IgD-negative memory B cell (primary cell): ENCODE results near the gene FOS. TPM values are rescaled to one million over a fixed set of nuclear protein-coding genes. Genes with fewer than 3 reads are reported as not detected.

Experiments
- H3K27ac Mint-ChIP-seq, 3 donors: one replicate each; pipeline ENCODE4 v1.8.0; 2020 to 2022; ENCODE audit warnings: mild to moderate bottlenecking in 3 of 3, mixed read lengths in 3 of 3, moderate library complexity in 1 of 3
- H3K27me3 Mint-ChIP-seq: one replicate; pipeline ENCODE4 v1.8.0; 2021; ENCODE audit warnings: mixed read lengths
- H3K36me3 Mint-ChIP-seq: one replicate; pipeline ENCODE4 v1.8.0; 2020; ENCODE audit warnings: mild to moderate bottlenecking, mixed read lengths
- H3K4me1 Mint-ChIP-seq, 3 donors: one replicate each; pipeline ENCODE4 v1.8.0; 2020 to 2022; ENCODE audit warnings: mixed read lengths in 3 of 3, mild to moderate bottlenecking in 1 of 3
- H3K4me3 Mint-ChIP-seq, 4 donors: one replicate each; pipeline ENCODE4 v1.8.0; 2020 to 2022; ENCODE audit warnings: mild to moderate bottlenecking in 4 of 4, mixed read lengths in 4 of 4, moderate library complexity in 3 of 4
- H3K9me3 Mint-ChIP-seq, 3 donors: one replicate each; pipeline ENCODE4 v1.8.0; 2020 to 2021; ENCODE audit warnings: mixed read lengths in 3 of 3, mild to moderate bottlenecking in 1 of 3
- polyA plus RNA-seq: library from polyadenylated mRNA; unstranded; fragments of 300-500 nt; fragmentation: Illumina TruSeq; gene quantifications from one replicate; pipeline ENCODE4 v1.2.3, GENCODE V29; 2021

Gene FOS
- polyA plus RNA-seq, 1 donor from 2014 or later: 487 TPM

- no peaks in the 10 kb centered on the region for H3K36me3 Mint-ChIP-seq
- no peaks in the 10 kb centered on the region for H3K27me3 Mint-ChIP-seq
- no peaks in the 10 kb centered on the region for H3K9me3 Mint-ChIP-seq
- no peak overlapping the region for H3K4me3 Mint-ChIP-seq
- H3K27ac Mint-ChIP-seq: no peak overlapping the region
- no peaks in the 10 kb centered on the region for H3K4me1 Mint-ChIP-seq
Observed at GRCh38 chr14:75322746-75323145, 44.1 kb downstream of the FOS start.

- Mint-ChIP-seq H3K27ac (no peak overlapping the region), H3K9me3 (no peaks in the 10 kb centered on the region)
Observed at GRCh38 chr14:75323571-75323970, 44.9 kb downstream of the FOS start.

GRCh38 chr14:75328558-75329155, 50.0 kb downstream of the FOS start:
- Mint-ChIP-seq H3K4me1 (peaks cover 0 to 10% (median 8%) of the 10 kb centered on the region in 3 donors), H3K36me3 (peaks cover 3% of the 10 kb centered on the region), H3K27ac (no peak overlapping the region), H3K27me3 (no peaks in the 10 kb centered on the region), H3K9me3 (no peaks in the 10 kb centered on the region), H3K4me3 (no peak overlapping the region)

More at GRCh38 chr14:75323571-75323970, 44.9 kb downstream of the FOS start:
- Mint-ChIP-seq H3K36me3 (no peaks in the 10 kb centered on the region), H3K27me3 (no peaks in the 10 kb centered on the region), H3K4me1 (no peaks in the 10 kb centered on the region), H3K4me3 (no peak overlapping the region)

- H3K27me3 Mint-ChIP-seq: no peaks in the 10 kb centered on the region
Observed at GRCh38 chr14:75329369-75329768, 50.7 kb downstream of the FOS start.

GRCh38 chr14:75331471-75331870, 52.8 kb downstream of the FOS start:
- H3K27ac Mint-ChIP-seq: no peak overlapping the region
- H3K36me3 Mint-ChIP-seq: peaks cover 3% of the 10 kb centered on the region
- H3K4me1 Mint-ChIP-seq: peaks cover 9 to 23% (median 18%) of the 10 kb centered on the region in 3 donors
- H3K27me3 Mint-ChIP-seq: no peaks in the 10 kb centered on the region
- H3K9me3 Mint-ChIP-seq: no peaks in the 10 kb centered on the region
- no peak overlapping the region for H3K4me3 Mint-ChIP-seq

More at GRCh38 chr14:75329369-75329768, 50.7 kb downstream of the FOS start:
- H3K36me3 Mint-ChIP-seq: peaks cover 3% of the 10 kb centered on the region
- H3K4me1 Mint-ChIP-seq: peaks cover 5 to 14% (median 13%) of the 10 kb centered on the region in 3 donors
- no peak overlapping the region for H3K4me3 Mint-ChIP-seq
- no peaks in the 10 kb centered on the region for H3K9me3 Mint-ChIP-seq
- H3K27ac Mint-ChIP-seq: peak overlapping the region in 2 of 3 donors; percentile 13 to 58

Other genes with a start within 250 kb of the FOS start
- 8.4 TPM for gene MLH3, start 227.4 kb upstream of the FOS start, polyA plus RNA-seq
- 15.2 TPM for gene ACYP1, start 214.8 kb upstream of the FOS start, polyA plus RNA-seq
- gene ZC2HC1C, start 209.2 kb upstream of the FOS start, polyA plus RNA-seq: 3.1 TPM
- 16.9 TPM for gene NEK9, start 151.8 kb upstream of the FOS start, polyA plus RNA-seq
- gene TMED10, start 102.2 kb upstream of the FOS start, polyA plus RNA-seq: 184 TPM
- 14.9 TPM for gene JDP2, start 149.2 kb downstream of the FOS start, polyA plus RNA-seq
- 21.9 TPM for gene BATF, start 243.6 kb downstream of the FOS start, polyA plus RNA-seq